Endothelial cell of umbilical vein (primary cell): ENCODE measurements around the gene BZW2. TPM values are rescaled to one million over a fixed set of nuclear protein-coding genes. Genes with fewer than 3 reads are reported as not detected.

Experiments used
- BruUV-seq: library from RNA; stranded (reverse); fragments of 400-500 nt; replicated peaks from 2 replicates; lab custom pipeline; 2021; lab: Mats Ljungman, UMichigan
- CTCF ChIA-PET: fragments of 300-600, 350-600 bp; sonication (Branson Sonifier 250); formaldehyde crosslinking; loops from one replicate; lab custom pipeline; 2021; ENCODE audit warnings: antibody characterized with exemption, inconsistent platforms; lab: Charles Lee
- POLR2A ChIA-PET: fragments of 300-600, 350-600 bp; sonication (Branson Sonifier 250); formaldehyde crosslinking; loops from one replicate; lab custom pipeline; 2021; ENCODE audit warnings: antibody characterized with exemption, inconsistent platforms; lab: Charles Lee
- DNase-seq: peaks from one replicate; pipeline ENCODE4 v3.0.0-alpha.2; 2011; ENCODE audit warnings: low read depth, low spot score
- FAIRE-seq: peaks from 2 replicates; lab custom pipeline; 2011; peaks lifted over from hg19 to GRCh38; lab: Jason Lieb, UNC
- H2AFZ ChIP-seq: 2 replicates; pipeline ENCODE4 v1.6.0; 2012; ENCODE audit warnings: low read depth, low read length, control low read depth, inconsistent platforms
- H3K27ac ChIP-seq: 2 replicates; pipeline ENCODE4 v1.5.1; 2011; ENCODE audit warnings: low read depth, mild to moderate bottlenecking, control low read depth, low read length, moderate library complexity; ENCODE audit not compliant: insufficient read depth
- H3K27me3 ChIP-seq, 2 experiments: 2 replicates each; pipeline versions ENCODE4 v1.6.0 to v1.6.1; 2011; ENCODE audit warnings: low read length in 2 of 2, mixed read lengths in 1 of 2; ENCODE audit not compliant: control insufficient read depth in 2 of 2, insufficient read depth in 2 of 2
- H3K36me3 ChIP-seq, 2 experiments: 2 replicates in 1 of 2; 3 replicates in 1 of 2; pipeline ENCODE4 v1.5.1; 2011; ENCODE audit warnings: low read length in 2 of 2, mild to moderate bottlenecking in 1 of 2, moderate library complexity in 1 of 2; ENCODE audit not compliant: control insufficient read depth in 2 of 2, insufficient read depth in 2 of 2; ENCODE audit errors: extremely low read depth in 1 of 2
- H3K4me1 ChIP-seq: 3 replicates; pipeline ENCODE4 v1.5.1; 2011; ENCODE audit warnings: mild to moderate bottlenecking, low read length; ENCODE audit not compliant: control insufficient read depth, insufficient read depth; ENCODE audit errors: extremely low read depth
- H3K4me2 ChIP-seq: 2 replicates; pipeline ENCODE4 v1.6.1; 2011; ENCODE audit warnings: low read length, control low read depth, mixed read lengths; ENCODE audit not compliant: insufficient read depth
- H3K4me3 ChIP-seq, 3 experiments: fragments of 200-600 bp in 1 of 3; sonication (generic), shearing (Covaris generic) in 1 of 3; replicated peaks in 1 of 3; 2 replicates each; pipeline ENCODE4 v1.5.1; 2011 to 2016; ENCODE audit warnings: control low read depth in 3 of 3, low read length in 3 of 3, mild to moderate bottlenecking in 2 of 3, inconsistent platforms in 1 of 3, low read depth in 1 of 3, moderate library complexity in 1 of 3; ENCODE audit not compliant: insufficient read depth in 1 of 3
- H3K79me2 ChIP-seq: 2 replicates; pipeline ENCODE4 v1.6.0; 2012; ENCODE audit warnings: low read length, inconsistent platforms; ENCODE audit not compliant: control insufficient read depth, insufficient read depth
- H3K9ac ChIP-seq: replicated peaks from 2 replicates; pipeline ENCODE3; 2011; ENCODE audit warnings: low read length, control low read depth; ENCODE audit not compliant: insufficient read depth; ENCODE audit errors: extremely low read depth
- H3K9me1 ChIP-seq: replicated peaks from 3 replicates; pipeline ENCODE4 v1.6.0; 2011; ENCODE audit warnings: mild to moderate bottlenecking, low read length; ENCODE audit not compliant: control insufficient read depth, insufficient read depth; ENCODE audit errors: extremely low read depth
- H3K9me3 ChIP-seq: replicated peaks from 2 replicates; pipeline ENCODE4 v1.5.1; 2012; ENCODE audit warnings: low read length, inconsistent platforms; ENCODE audit not compliant: control insufficient read depth, insufficient read depth
- H4K20me1 ChIP-seq: replicated peaks from 2 replicates; pipeline ENCODE3; 2011; ENCODE audit warnings: mild to moderate bottlenecking, low read length; ENCODE audit not compliant: control insufficient read depth, insufficient read depth; ENCODE audit errors: extremely low read depth
- EZH2 ChIP-seq: IDR thresholded peaks from 2 replicates; pipeline ENCODE4 v1.6.1; 2012; ENCODE audit warnings: borderline replicate concordance, low read depth, mild to moderate bottlenecking, moderate library complexity, low read length, inconsistent platforms; ENCODE audit not compliant: severe bottlenecking
- FOS ChIP-seq: IDR thresholded peaks from 2 replicates; pipeline ENCODE4 v1.6.1; 2011; ENCODE audit warnings: mild to moderate bottlenecking, low read length, moderate library complexity, borderline replicate concordance; ENCODE audit not compliant: insufficient read depth
- GATA2 ChIP-seq: IDR thresholded peaks from 2 replicates; pipeline ENCODE4 v1.7.0; 2011; ENCODE audit warnings: low read depth, mild to moderate bottlenecking, moderate library complexity, mixed read lengths, low read length; ENCODE audit not compliant: insufficient read length, insufficient read depth
- JUN ChIP-seq: IDR thresholded peaks from 2 replicates; pipeline ENCODE4 v1.6.1; 2011; ENCODE audit warnings: borderline replicate concordance, low read depth; ENCODE audit not compliant: insufficient read length, insufficient read depth
- MYC ChIP-seq: IDR thresholded peaks from one replicate; pipeline ENCODE4 v1.6.1; 2011; ENCODE audit warnings: mild to moderate bottlenecking, low read depth, low read length
- POLR2A ChIP-seq: IDR thresholded peaks from 2 replicates; pipeline ENCODE4 v1.6.1; 2012; ENCODE audit warnings: low read depth, mild to moderate bottlenecking, control low read depth, low read length
- POLR2AphosphoS5 ChIP-seq: IDR thresholded peaks from 2 replicates; pipeline ENCODE4 v1.6.1; 2012; ENCODE audit warnings: low read depth, mild to moderate bottlenecking, control low read depth, low read length, moderate library complexity; ENCODE audit not compliant: insufficient read depth
- dilution Hi-C: fragments of 300-500 bp; cut with MboI; formaldehyde crosslinking; loops from one replicate; pipeline ENCODE4 v1.15.0; 2019; ENCODE audit warnings: low sequenced_read_pairs; ENCODE audit not compliant: extremely low pct_ligation_motif_present
- intact Hi-C: fragments of 100-400 bp; cut with micrococcal nuclease; formaldehyde crosslinking; loops from one replicate; pipeline ENCODE4 v1.10.0; 2022
- polyA plus RNA-seq, 4 experiments: library from polyadenylated mRNA; depleted of rRNA in 3 of 4; stranded (reverse) in 3 of 4; unstranded in 1 of 4; fragments of >200 nt; gene quantifications; 2 replicates each; pipeline versions ENCODE4 v1.2.1 to v1.2.3, GENCODE V29; 2011 to 2012; ENCODE audit warnings: missing spikeins in 1 of 4
- total RNA-seq: library from RNA; stranded (reverse); gene quantifications from 2 replicates; pipeline ENCODE4 v1.2.3, GENCODE V29; 2021
- TF ChIP-seq, protein P1 (sequence below): IDR thresholded peaks from 2 replicates; pipeline ENCODE4 v1.6.1; 2011; ENCODE audit not compliant: insufficient read depth, insufficient read length

BZW2 gene
- total and polyA plus RNA-seq, 2 donors (not counting 3 experiments of a cell fraction or from before 2014, with no cell fraction given): 39.7 to 106 TPM

DNA sequence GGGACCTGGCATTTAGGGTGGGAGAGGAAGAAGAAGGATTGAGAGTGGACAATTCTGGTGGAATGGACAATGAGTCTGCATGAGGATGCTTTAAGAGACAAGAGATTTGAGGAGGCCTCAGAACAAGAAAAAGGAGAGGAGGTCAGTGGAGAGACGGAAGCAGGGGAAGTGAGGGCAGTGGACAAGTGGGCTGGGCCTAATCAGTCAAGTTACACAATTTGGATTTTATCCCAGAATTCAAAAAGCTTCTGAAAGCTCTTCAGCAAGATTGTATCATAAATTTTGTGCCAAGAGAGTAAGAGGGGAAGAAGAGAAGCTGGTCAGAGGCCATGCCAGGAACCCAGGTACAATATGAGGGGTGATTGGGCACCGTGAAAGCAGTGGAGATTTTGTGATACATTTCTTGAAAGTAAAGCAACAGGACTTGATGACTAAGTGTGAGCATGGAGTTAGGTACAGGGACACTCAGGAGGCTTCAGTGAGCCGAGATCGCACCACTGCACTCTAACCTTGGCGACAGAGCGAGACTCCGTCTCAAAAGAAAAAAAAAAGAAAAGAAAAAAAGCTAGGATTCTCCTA lies 88.3 kb downstream of the BZW2 start:
- DNase-seq: no peak
- ChIA-PET POLR2A (no interaction called here), CTCF (no interaction called here)
- no peak overlapping the region for H2AFZ ChIP-seq
- H3K27ac ChIP-seq: no peak overlapping the region
- no TSS peak for BruUV-seq
- no peaks in the 10 kb centered on the region for H3K4me1 ChIP-seq
- H4K20me1 ChIP-seq: no peaks in the 10 kb centered on the region
- no peaks in the 10 kb centered on the region for H3K9me1 ChIP-seq
- no peak overlapping the region for H3K4me3 ChIP-seq
- H3K9ac ChIP-seq: no peak overlapping the region
- TF ChIP-seq MYC: no peak
- no peak for TF ChIP-seq EZH2
- no peak for TF ChIP-seq POLR2AphosphoS5
- no peak for FAIRE-seq
- H3K27me3 ChIP-seq: no peaks in the 10 kb centered on the region
- H3K9me3 ChIP-seq: no peaks in the 10 kb centered on the region
- intact Hi-C loops: no loop called here
- dilution Hi-C loops: no loop called here
- H3K36me3 ChIP-seq: no peaks in the 10 kb centered on the region
- H3K4me2 ChIP-seq: no peak overlapping the region
- H3K79me2 ChIP-seq: no peaks in the 10 kb centered on the region

GRCh38 chr7:16735020-16735419 lies 89.0 kb downstream of the BZW2 start:
- Histone ChIP-seq H3K27me3 (no peaks in the 10 kb centered on the region), H2AFZ (no peak overlapping the region), H3K4me2 (no peak overlapping the region), H3K27ac (no peak overlapping the region), H3K79me2 (no peaks in the 10 kb centered on the region), H3K9me3 (no peaks in the 10 kb centered on the region), H4K20me1 (no peaks in the 10 kb centered on the region), H3K9ac (no peak overlapping the region), H3K4me3 (no peak overlapping the region), H3K4me1 (peaks cover 3% of the 10 kb centered on the region), H3K9me1 (no peaks in the 10 kb centered on the region), H3K36me3 (no peaks in the 10 kb centered on the region)
- dilution Hi-C loops: no loop called here
- no peak for TF ChIP-seq FOS
- TF ChIP-seq GATA2: no peak
- TF ChIP-seq POLR2AphosphoS5: no peak
- TF ChIP-seq MYC: no peak
- TF ChIP-seq, protein P1, sequence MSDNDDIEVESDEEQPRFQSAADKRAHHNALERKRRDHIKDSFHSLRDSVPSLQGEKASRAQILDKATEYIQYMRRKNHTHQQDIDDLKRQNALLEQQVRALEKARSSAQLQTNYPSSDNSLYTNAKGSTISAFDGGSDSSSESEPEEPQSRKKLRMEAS: no peak
- no peak for TF ChIP-seq EZH2
- TF ChIP-seq JUN: no peak
- TF ChIP-seq POLR2A: no peak
- intact Hi-C loops: no loop called here
- POLR2A ChIA-PET: no interaction called here
- FAIRE-seq (no peak), DNase-seq (no peak)
- no TSS peak for BruUV-seq
- CTCF ChIA-PET: no interaction called here
